CD4-positive, alpha-beta T cell treated with Interleukin-4 for 1 hour (primary cell): ENCODE data around the gene SLC38A2.

Source experiments
- DNase-seq, 2 donors: peaks; one replicate each; pipeline ENCODE4 v3.0.0-alpha.2; 2020 to 2022

Gene SLC38A2

DNA sequence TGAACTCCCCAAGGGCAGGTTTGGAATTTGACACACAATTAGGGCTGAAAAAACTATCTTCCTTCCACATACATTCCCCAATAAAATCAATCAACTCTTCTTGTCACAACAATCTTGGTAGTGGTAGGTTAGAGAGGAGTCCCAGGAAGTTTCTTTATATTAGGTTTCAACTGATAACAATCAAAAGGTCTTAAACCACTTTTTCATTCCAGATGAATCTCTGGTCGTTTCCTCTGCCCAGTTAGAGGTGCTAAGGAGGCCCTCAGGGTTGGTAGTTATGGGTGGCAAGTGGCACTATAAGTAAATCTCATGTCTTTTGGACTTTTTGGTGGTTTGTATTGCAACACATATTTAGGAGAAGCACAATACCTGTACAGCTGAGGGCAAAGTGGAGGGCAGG lies 1.7 kb upstream of the SLC38A2 start:
- DNase-seq: no peak

GRCh38 chr12:46373301-46374296 lies 1.0 kb upstream of the SLC38A2 start:
- DNase-seq: peak; percentile 41 to 52

GRCh38 chr12:46371718-46372543 lies 642 bp downstream of the SLC38A2 start:
- DNase-seq: peak; percentile 49 to 60

DNA sequence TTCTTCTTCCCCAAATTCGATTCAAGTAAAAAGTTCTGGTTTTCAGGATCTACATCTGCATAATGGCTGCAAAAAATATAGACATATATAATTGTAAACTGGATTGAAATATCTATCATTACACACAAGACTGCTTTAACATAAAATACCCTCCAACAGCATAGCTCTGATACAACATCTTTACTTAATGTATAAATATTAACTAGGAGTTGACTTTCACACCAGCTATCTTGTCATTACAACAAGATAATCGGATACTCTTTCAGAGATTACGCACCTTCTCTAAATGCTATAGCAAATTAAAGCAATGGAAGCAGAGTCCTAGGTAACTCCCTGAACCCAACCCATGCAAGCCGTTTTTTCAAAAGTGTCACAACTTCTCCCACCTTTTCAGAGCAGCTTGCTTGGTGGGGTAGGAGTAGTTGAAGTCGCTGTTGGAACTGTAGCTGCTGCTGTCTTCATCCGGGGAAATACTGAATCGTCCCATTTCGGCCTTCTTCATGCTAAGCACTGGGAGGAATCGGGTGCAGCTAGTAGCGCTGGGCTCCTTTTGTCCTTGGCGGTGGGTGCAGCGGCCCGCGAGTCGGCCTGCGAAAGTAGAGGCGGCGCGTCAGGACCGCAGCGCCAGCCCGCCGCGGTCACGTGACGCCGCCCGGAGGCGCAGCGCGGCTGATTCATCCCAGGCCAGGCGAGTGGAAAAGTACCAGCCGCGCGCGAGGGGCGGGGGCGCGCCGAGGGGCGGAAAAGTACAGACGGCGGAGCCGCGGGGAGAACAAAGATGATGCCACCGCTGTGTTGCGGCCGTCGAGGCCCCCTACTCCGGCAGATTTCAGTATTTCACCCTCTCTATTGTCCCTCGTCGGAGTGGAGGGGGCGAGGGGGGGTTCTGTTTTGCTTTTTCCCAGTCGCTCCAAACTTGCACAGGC lies 1.5 kb downstream of the SLC38A2 start:
- peak; percentile 86 to 89 for DNase-seq

DNA sequence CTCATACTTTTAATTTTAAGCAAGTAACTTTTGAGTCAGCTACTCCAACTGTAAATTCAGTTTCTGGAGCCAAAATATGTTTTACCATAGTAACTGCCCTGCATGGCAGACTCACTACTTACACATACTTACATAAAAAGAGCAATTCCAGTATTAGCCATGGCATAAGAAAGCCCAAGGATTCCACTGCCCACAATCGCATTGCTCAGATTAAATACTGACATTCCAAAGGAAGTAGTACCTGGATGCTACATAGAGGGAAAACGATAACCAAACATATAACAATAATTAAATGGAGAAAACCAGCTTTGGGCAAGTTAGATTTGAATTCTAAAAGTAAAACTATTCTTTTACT lies 2.2 kb downstream of the SLC38A2 start:
- DNase-seq: no peak

- DNase-seq: no peak
Observed at GRCh38 chr12:46369474-46370379, 2.8 kb downstream of the SLC38A2 start.

DNA sequence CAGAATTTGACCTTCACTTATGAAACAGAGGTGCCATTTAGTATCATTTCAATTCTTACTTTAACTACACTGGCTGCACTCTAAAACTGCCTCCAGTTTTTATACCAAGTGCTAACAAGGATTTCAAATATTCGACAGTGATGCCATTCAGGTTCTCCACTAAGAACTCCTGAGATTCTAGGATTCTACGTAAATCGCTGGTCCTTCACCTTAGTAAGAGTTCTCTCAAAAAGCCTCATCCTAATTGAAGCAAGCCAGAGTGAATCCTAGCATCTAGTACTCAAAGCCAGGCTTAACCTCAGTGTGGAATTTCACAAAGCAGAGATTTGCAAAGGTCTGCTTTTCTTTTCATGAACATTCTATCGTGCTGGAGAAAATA lies 3.5 kb downstream of the SLC38A2 start:
- no peak for DNase-seq

DNA sequence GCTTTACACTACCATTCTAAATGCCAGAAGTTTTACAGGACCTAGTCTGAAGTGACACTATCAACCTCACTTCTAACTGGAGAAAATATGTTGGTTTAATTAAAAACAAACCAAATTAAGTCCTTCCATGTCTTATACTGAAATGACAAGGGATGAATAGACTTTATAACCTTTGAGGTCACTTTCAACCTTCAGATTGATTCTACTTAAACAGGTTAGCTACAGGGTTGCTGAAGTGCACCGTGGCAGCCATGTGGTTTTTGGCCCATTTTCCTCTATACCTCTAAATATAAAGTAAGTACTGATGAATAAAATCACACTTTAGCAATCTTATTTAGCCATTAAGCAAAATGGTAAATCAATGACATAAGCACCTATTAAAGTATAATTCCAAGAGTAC lies 3.9 kb downstream of the SLC38A2 start:
- no peak for DNase-seq

- no peak for DNase-seq
Observed at GRCh38 chr12:46368138-46368537, 4.4 kb downstream of the SLC38A2 start.

DNA sequence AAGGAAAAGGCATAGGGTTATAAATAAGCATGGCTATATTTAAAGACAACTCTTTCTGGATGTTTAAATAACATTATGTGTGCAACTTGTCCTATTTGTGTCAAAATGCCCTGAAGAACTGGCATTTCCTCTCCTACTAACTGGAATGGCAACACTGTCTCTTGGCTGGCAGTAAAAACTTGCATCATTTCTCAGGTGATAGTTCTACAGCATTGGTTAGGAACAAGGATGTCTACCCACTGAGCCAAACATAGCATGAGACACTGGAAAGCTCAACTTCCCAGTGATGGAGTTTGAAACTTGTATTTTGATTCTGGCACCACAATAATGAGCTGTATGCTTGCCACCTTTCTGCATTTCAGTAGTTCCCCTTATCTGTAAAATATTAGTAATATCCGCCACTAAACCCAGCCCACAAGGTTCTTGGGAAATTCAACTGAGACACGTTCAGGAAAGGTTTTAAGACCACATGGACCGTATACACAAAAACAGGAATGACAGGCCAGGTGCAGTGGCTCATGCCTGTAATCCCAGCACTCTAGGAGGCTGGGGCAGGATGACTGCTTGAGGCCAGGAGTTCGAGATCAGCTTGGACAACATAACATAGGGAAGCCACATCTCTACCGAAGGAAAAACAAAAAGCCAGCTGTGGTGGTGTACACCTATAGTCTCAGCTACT lies 5.1 kb downstream of the SLC38A2 start:
- no peak for DNase-seq

DNA sequence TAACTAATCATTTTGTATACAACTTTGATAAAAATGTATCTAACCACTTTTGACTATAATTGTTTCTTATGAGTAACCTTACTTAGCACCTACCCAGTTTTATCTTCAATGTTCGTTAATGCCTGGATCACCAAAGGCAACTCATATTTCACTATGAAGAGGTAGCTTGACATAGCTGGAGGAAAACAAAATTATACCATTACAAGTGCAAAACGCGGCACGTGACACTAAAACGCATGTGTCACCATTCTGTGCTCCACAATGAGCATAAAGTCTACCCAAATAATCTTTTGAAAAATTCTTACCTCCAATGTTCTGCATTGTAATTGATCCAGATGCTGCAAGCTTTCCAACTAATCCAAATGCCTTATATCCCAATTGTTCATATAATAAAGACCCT lies 5.8 kb downstream of the SLC38A2 start:
- DNase-seq: no peak

DNA sequence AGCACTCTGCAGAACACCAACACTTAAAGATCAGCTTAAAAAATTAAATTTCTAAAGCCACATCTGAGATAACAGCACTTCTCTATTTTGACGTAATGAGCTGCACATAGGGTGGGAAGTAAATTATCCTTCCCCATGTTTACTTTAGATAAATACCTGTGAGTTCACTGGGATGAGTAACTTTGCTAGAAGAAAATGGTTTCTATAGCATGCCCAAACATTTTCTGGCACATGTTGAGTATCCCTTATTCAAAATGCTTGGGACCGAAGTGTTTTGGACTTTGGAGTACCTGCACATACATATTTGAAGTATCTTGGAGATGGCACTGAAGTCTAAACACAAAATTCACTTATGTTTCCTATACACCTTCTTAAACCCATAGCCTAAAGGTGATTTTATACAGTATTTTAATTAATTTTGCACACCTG lies 6.6 kb downstream of the SLC38A2 start:
- DNase-seq: no peak

DNA sequence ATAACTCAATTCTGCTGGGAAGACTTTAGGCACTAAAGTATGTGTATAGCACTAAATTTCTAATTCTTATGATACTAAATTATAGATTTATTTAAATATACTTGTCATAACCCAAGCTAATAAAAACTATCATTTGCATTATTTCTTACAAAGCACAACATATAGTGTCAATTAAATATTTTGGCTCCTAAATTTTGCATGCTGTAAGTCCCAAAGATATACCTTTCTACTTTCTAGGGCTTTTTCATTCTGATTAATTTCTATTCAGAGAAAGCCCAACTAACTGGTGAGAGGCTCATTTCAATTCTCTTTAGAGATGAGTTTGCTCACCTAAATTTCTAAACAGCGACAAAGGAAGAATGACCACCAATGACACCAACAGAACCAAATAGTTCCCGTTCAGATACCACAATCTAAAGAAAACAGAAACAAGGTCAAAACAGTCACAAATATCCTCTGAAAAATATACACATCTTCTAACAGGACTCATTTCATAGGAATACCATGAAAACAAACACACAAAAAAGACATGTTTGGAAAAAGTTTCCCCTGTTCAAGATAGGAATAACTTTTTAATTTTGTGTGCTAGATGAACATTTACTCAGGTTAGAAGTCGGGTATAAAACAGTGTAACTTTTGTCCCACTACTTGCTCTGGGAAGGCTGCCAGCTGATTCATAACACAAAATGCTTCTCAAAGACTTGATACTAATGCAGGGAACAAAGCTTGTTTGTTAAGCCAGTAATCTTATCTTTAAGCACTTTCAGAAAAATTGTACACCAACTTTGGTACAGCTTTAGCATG lies 7.6 kb downstream of the SLC38A2 start:
- DNase-seq: no peak

GRCh38 chr12:46364300-46364696 lies 8.3 kb downstream of the SLC38A2 start:
- DNase-seq: no peak

- DNase-seq: no peak
Observed at GRCh38 chr12:46363582-46364299, 8.8 kb downstream of the SLC38A2 start.

GRCh38 chr12:46362895-46363581 lies 9.5 kb downstream of the SLC38A2 start:
- DNase-seq: no peak

DNA sequence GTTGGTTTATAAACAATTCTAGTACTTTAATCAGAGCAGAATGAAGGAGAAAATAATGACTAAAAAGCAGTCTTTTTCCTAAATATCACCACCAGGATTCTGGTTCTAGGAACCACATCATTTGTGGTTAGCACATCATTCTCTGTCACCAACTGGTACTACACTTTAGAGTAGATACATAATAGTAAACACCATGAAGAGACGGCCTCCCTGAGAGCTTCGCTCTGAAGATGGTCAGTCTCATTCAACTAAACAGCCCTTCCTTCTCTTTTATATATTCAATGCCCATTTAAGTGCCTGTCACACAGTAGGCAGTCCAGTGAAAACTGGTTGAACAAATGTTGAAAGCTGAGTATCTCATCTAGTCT lies 10.9 kb downstream of the SLC38A2 start:
- no peak for DNase-seq

DNA sequence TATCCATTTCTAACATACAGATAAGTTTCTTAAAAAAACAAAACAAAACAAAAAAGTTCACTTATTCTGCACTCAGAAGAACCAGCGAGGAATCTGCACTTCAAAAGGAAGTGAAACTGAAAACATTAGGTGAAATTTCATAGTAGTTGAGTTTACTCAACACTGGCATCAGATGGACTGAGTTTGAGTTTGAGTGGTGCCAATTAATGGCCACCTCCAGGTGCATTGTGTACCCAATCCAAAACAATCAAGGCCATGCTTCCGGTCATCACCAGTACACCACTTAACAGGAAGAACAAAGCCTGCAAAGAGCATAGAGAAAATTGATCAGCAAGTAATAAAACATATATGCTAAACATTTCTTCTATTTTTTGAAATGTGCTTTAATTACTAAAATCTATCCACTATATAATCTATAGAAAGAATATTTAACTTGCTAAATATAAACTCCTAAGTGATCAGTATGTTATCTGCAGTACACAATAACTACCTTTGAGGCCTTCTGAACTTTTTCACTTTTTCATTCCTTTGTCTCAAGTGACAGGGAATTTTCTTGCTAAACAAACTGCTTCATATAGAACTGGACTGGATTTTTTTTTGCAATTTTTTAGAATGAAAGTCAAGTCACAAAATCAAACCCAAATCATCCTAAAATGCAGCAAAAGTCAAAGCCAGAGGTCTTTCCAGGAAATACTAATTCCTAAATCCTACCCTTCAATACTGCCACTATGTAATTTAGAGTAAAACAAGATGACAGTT lies 11.5 kb downstream of the SLC38A2 start:
- DNase-seq: no peak
